Endothelial cell of umbilical vein (primary cell): ENCODE results near the gene HPSE2.

ENCODE experiments used
- CTCF ChIP-seq, 2 donors: IDR thresholded peaks; 1 replicate in 1 of 2; 2 replicates in 1 of 2; pipeline ENCODE4 v1.5.1; 2011; ENCODE audit warnings: low read length in 2 of 2, mild to moderate bottlenecking in 2 of 2, moderate library complexity in 2 of 2, control low read depth in 1 of 2, inconsistent platforms in 1 of 2, low read depth in 1 of 2; ENCODE audit not compliant: insufficient read depth in 1 of 2; ENCODE audit errors: extremely low read depth in 1 of 2
- EZH2 ChIP-seq: IDR thresholded peaks from 2 replicates; pipeline ENCODE4 v1.6.1; 2012; ENCODE audit warnings: borderline replicate concordance, low read depth, mild to moderate bottlenecking, moderate library complexity, low read length, inconsistent platforms; ENCODE audit not compliant: severe bottlenecking
- FOS ChIP-seq: IDR thresholded peaks from 2 replicates; pipeline ENCODE4 v1.6.1; 2011; ENCODE audit warnings: mild to moderate bottlenecking, low read length, moderate library complexity, borderline replicate concordance; ENCODE audit not compliant: insufficient read depth
- GATA2 ChIP-seq: IDR thresholded peaks from 2 replicates; pipeline ENCODE4 v1.7.0; 2011; ENCODE audit warnings: low read depth, mild to moderate bottlenecking, moderate library complexity, mixed read lengths, low read length; ENCODE audit not compliant: insufficient read length, insufficient read depth
- JUN ChIP-seq: IDR thresholded peaks from 2 replicates; pipeline ENCODE4 v1.6.1; 2011; ENCODE audit warnings: borderline replicate concordance, low read depth; ENCODE audit not compliant: insufficient read length, insufficient read depth
- MYC ChIP-seq: IDR thresholded peaks from one replicate; pipeline ENCODE4 v1.6.1; 2011; ENCODE audit warnings: mild to moderate bottlenecking, low read depth, low read length
- POLR2A ChIP-seq: IDR thresholded peaks from 2 replicates; pipeline ENCODE4 v1.6.1; 2012; ENCODE audit warnings: low read depth, mild to moderate bottlenecking, control low read depth, low read length
- POLR2AphosphoS5 ChIP-seq: IDR thresholded peaks from 2 replicates; pipeline ENCODE4 v1.6.1; 2012; ENCODE audit warnings: low read depth, mild to moderate bottlenecking, control low read depth, low read length, moderate library complexity; ENCODE audit not compliant: insufficient read depth

- TF ChIP-seq CTCF (IDR thresholded peaks at IDR 0.05; ENCODE audit: extremely low read depth in 1 of 2, insufficient read depth in 1 of 2, low read depth in 1 of 2, low read length in 2 of 2) (no peak), POLR2AphosphoS5 (no peak), MYC (no peak), EZH2 (no peak), POLR2A (no peak), JUN (no peak), GATA2 (no peak), FOS (no peak)
Observed at GRCh38 chr10:99280472-99280871, 44.8 kb upstream of the HPSE2 start.
